IMR-90 (cell line): ENCODE data around the gene DUSP23. TPM values are rescaled to one million over a fixed set of nuclear protein-coding genes. Genes with fewer than 3 reads are reported as not detected.
A peak's percentile ranks its signal among the peaks of the same experiment; 100 is the strongest.

Experiments
- ATAC-seq: fragments of 200-7000 bp; cut with Tn5 transposase; 2 replicates; pipeline ENCODE4 v1.9.1; 2020; ENCODE audit warnings: low read depth, mild to moderate bottlenecking, moderate library complexity
- BruUV-seq: library from RNA; stranded (reverse); fragments of 400-500 nt; replicated peaks from 2 replicates; lab custom pipeline; 2021; lab: Mats Ljungman, UMichigan
- CTCF ChIA-PET: fragments of 300-600 bp; formaldehyde crosslinking; extraction: SDS; loops from one replicate; lab custom pipeline; 2021; ENCODE audit warnings: antibody characterized with exemption; lab: Yijun Ruan, JAX
- POLR2A ChIA-PET: fragments of 300-600 bp; sonication (Branson Sonifier 250); formaldehyde crosslinking; loops from one replicate; lab custom pipeline; 2022; ENCODE audit warnings: antibody characterized with exemption; ENCODE audit not compliant: unreplicated experiment; lab: Charles Lee
- DNase-seq: peaks from one replicate; pipeline ENCODE4 v3.0.0; 2013
- H2AFZ ChIP-seq: replicated peaks from 2 replicates; pipeline ENCODE3; 2013; ENCODE audit warnings: low read length, mild to moderate bottlenecking; ENCODE audit not compliant: poor library complexity
- H2AK5ac ChIP-seq: 2 replicates; pipeline ENCODE4 v1.6.1; 2013; ENCODE audit warnings: low read depth, low read length, inconsistent platforms
- H2AK9ac ChIP-seq: replicated peaks from 2 replicates; pipeline ENCODE3; 2013; ENCODE audit warnings: mild to moderate bottlenecking, low read depth, low read length, moderate library complexity; ENCODE audit not compliant: poor library complexity
- H2BK120ac ChIP-seq: 2 replicates; pipeline ENCODE4 v1.6.1; 2013; ENCODE audit warnings: low read depth, low read length, inconsistent platforms
- H2BK15ac ChIP-seq: 3 replicates; pipeline ENCODE4 v1.6.1; 2013; ENCODE audit warnings: low read depth, low read length, inconsistent platforms
- H2BK20ac ChIP-seq: 2 replicates; pipeline ENCODE4 v1.6.1; 2013; ENCODE audit warnings: low read depth, mild to moderate bottlenecking, inconsistent platforms, low read length, moderate library complexity
- H2BK5ac ChIP-seq: 2 replicates; pipeline ENCODE4 v1.6.1; 2013; ENCODE audit warnings: mild to moderate bottlenecking, low read depth, low read length, inconsistent platforms; ENCODE audit not compliant: poor library complexity, severe bottlenecking
- H3K14ac ChIP-seq: replicated peaks from 2 replicates; pipeline ENCODE4 v1.6.1; 2013; ENCODE audit warnings: low read depth, low read length, inconsistent platforms
- H3K18ac ChIP-seq: 2 replicates; pipeline ENCODE4 v1.6.1; 2013; ENCODE audit warnings: low read depth, low read length, control low read depth
- H3K23ac ChIP-seq: 2 replicates; pipeline ENCODE4 v1.6.1; 2013; ENCODE audit warnings: low read depth, low read length, inconsistent platforms
- H3K27ac ChIP-seq: 2 replicates; pipeline ENCODE4 v1.5.1; 2013; ENCODE audit warnings: mild to moderate bottlenecking, control low read depth, low read length; ENCODE audit not compliant: insufficient read depth
- H3K27me3 ChIP-seq: 2 replicates; pipeline ENCODE4 v1.6.1; 2013; ENCODE audit warnings: low read length; ENCODE audit not compliant: control insufficient read depth, insufficient read depth
- H3K36me3 ChIP-seq: 2 replicates; pipeline ENCODE4 v1.6.1; 2013; ENCODE audit warnings: low read length, mixed read lengths; ENCODE audit not compliant: control insufficient read depth, insufficient read depth
- H3K4ac ChIP-seq: 2 replicates; pipeline ENCODE4 v1.6.1; 2013; ENCODE audit warnings: low read depth, low read length, inconsistent platforms
- H3K4me1 ChIP-seq: 2 replicates; pipeline ENCODE4 v1.6.1; 2013; ENCODE audit warnings: low read length, mixed read lengths; ENCODE audit not compliant: control insufficient read depth, insufficient read depth
- H3K4me2 ChIP-seq: 2 replicates; pipeline ENCODE4 v1.6.1; 2013; ENCODE audit warnings: low read depth, mild to moderate bottlenecking, control low read depth, low read length, moderate library complexity
- H3K4me3 ChIP-seq: 2 replicates; pipeline ENCODE4 v1.5.1; 2013; ENCODE audit warnings: low read depth, mild to moderate bottlenecking, control low read depth, low read length, moderate library complexity; ENCODE audit not compliant: insufficient read depth
- H3K56ac ChIP-seq: 2 replicates; pipeline ENCODE4 v1.6.1; 2013; ENCODE audit warnings: low read length, inconsistent platforms; ENCODE audit not compliant: insufficient read depth; ENCODE audit errors: extremely low read depth
- H3K79me1 ChIP-seq, 2 experiments: 2 replicates each; pipeline ENCODE4 v1.6.1; 2013; ENCODE audit warnings: low read length in 2 of 2, inconsistent platforms in 1 of 2, low read depth in 1 of 2
- H3K9ac ChIP-seq: 2 replicates; pipeline ENCODE4 v1.6.1; 2013; ENCODE audit warnings: low read depth, low read length, control low read depth
- H3K9me1 ChIP-seq: 2 replicates; pipeline ENCODE4 v1.6.1; 2013; ENCODE audit warnings: low read length, inconsistent platforms; ENCODE audit not compliant: insufficient read depth
- H3K9me3 ChIP-seq: 2 replicates; pipeline ENCODE4 v1.6.1; 2013; ENCODE audit warnings: low read length; ENCODE audit not compliant: control insufficient read depth, insufficient read depth
- H4K20me1 ChIP-seq: 2 replicates; pipeline ENCODE4 v1.6.1; 2013; ENCODE audit warnings: low read length, inconsistent platforms; ENCODE audit not compliant: insufficient read depth
- H4K5ac ChIP-seq: 2 replicates; pipeline ENCODE4 v1.6.1; 2013; ENCODE audit warnings: mild to moderate bottlenecking, low read depth, low read length, control low read depth
- H4K8ac ChIP-seq, 2 experiments: 2 replicates each; pipeline ENCODE4 v1.6.1; 2013; ENCODE audit warnings: low read depth in 2 of 2, low read length in 2 of 2, control low read depth in 1 of 2, inconsistent platforms in 1 of 2
- H4K91ac ChIP-seq: 2 replicates; pipeline ENCODE4 v1.6.1; 2013; ENCODE audit warnings: low read depth, low read length, inconsistent platforms; ENCODE audit not compliant: insufficient read depth
- CEBPB ChIP-seq: IDR thresholded peaks from 2 replicates; pipeline ENCODE4 v1.6.1; 2012; ENCODE audit warnings: low read depth, low read length, improper control_type of control experiment
- FOS ChIP-seq: fragments of 150-350 bp; IDR thresholded peaks from 2 replicates; pipeline ENCODE4 v1.6.1; 2016; ENCODE audit warnings: low read depth, low read length
- MAFK ChIP-seq: IDR thresholded peaks from 2 replicates; pipeline ENCODE4 v1.6.1; 2012; ENCODE audit warnings: low read depth, low read length, improper control_type of control experiment
- MAZ ChIP-seq: IDR thresholded peaks from 2 replicates; pipeline ENCODE4 v1.6.1; 2012; ENCODE audit warnings: low read depth, mild to moderate bottlenecking, low read length, improper control_type of control experiment, moderate library complexity, borderline replicate concordance
- NFE2L2 ChIP-seq: fragments of 150-350 bp; IDR thresholded peaks from 2 replicates; pipeline ENCODE4 v1.6.1; 2016; ENCODE audit warnings: low read depth, mild to moderate bottlenecking, low read length
- RAD21 ChIP-seq: IDR thresholded peaks from 2 replicates; pipeline ENCODE4 v1.6.1; 2012; ENCODE audit warnings: low read length, improper control_type of control experiment
- USF2 ChIP-seq: fragments of 150-350 bp; IDR thresholded peaks from 2 replicates; pipeline ENCODE4 v1.6.1; 2017; ENCODE audit warnings: mild to moderate bottlenecking, antibody characterized with exemption, low read length, low read depth
- WGBS, 2 experiments: methylation state at CpG; one replicate each; pipeline versions ENCODE4 v1.1.5 to v1.1.7; 2013; ENCODE audit warnings: missing lambda C conversion rate in 2 of 2; ENCODE audit not compliant: insufficient read length in 1 of 2; ENCODE audit errors: extremely low coverage in 2 of 2; 5-methylcytosine and 5-hydroxymethylcytosine counted together
- dilution Hi-C: fragments of 300-500 bp; cut with HindIII; formaldehyde crosslinking; loops from one replicate; pipeline ENCODE4 v1.14.3; 2018; ENCODE audit warnings: low sequenced_read_pairs; ENCODE audit not compliant: unreplicated experiment
- in situ Hi-C: fragments of 300-500 bp; cut with MboI; formaldehyde crosslinking; loops from 3 replicates; pipeline ENCODE4 v1.14.3; 2019; ENCODE audit warnings: low sequenced_read_pairs, inconsistent platforms, mixed read lengths
- intact Hi-C: fragments of 100-400 bp; cut with micrococcal nuclease; formaldehyde crosslinking; loops from 2 replicates; pipeline ENCODE4 v1.10.0; 2022
- polyA plus RNA-seq, 3 experiments: library from polyadenylated mRNA; depleted of rRNA; stranded (reverse); fragments of >200 nt; gene quantifications; 2 replicates each; pipeline ENCODE4 v1.2.3, GENCODE V29; 2012; ENCODE audit warnings: low replicate concordance in 1 of 3
- total RNA-seq: library from RNA; depleted of rRNA; stranded (reverse); fragments of >200 nt; gene quantifications from 2 replicates; pipeline ENCODE4 v1.2.3, GENCODE V29; 2012

Gene DUSP23
- total and polyA plus RNA-seq, 2 of the 4 experiments (the other 2 are of a cell fraction): 4.1 to 12.9 TPM

GRCh38 chr1:159752135-159752580 is 28.6 kb upstream of the DUSP23 start:
- Histone ChIP-seq H2AK9ac (no peak overlapping the region), H2AFZ (no peak overlapping the region), H3K79me1 (no peaks in the 10 kb centered on the region), H3K9ac (no peak overlapping the region), H2BK120ac (no peak overlapping the region), H3K23ac (no peak overlapping the region), H2BK15ac (no peak overlapping the region), H4K20me1 (no peaks in the 10 kb centered on the region), H3K9me1 (no peaks in the 10 kb centered on the region), H3K4me1 (no peaks in the 10 kb centered on the region), H2AK5ac (no peak overlapping the region), H3K4ac (no peak overlapping the region), H3K4me2 (no peak overlapping the region), H4K8ac (no peak overlapping the region), H3K27ac (no peak overlapping the region), H3K56ac (no peak overlapping the region), H2BK5ac (no peak overlapping the region), H2BK20ac (no peak overlapping the region), H3K9me3 (no peaks in the 10 kb centered on the region), H3K27me3 (no peaks in the 10 kb centered on the region), H3K14ac (no peak overlapping the region), H3K18ac (no peak overlapping the region), H3K36me3 (no peaks in the 10 kb centered on the region), H4K5ac (no peak overlapping the region), H3K4me3 (no peak overlapping the region), H4K91ac (no peak overlapping the region)
- dilution Hi-C loops: no loop called here
- no TSS peak for BruUV-seq
- WGBS, 2 experiments: no CpG with 5 or more reads among the region's 4 CpGs
- no peak for ATAC-seq
- in situ Hi-C loops: no loop called here
- DNase-seq: peak; percentile 4
- ChIA-PET CTCF (no interaction called here), POLR2A (no interaction called here)
- TF ChIP-seq CEBPB: no peak
- no peak for TF ChIP-seq RAD21
- no peak for TF ChIP-seq MAZ
- no peak for TF ChIP-seq MAFK
- no peak for TF ChIP-seq NFE2L2
- no peak for TF ChIP-seq USF2
- no peak for TF ChIP-seq FOS
- intact Hi-C loops: no loop called here
